DND-41 (cell line): Measurements from ENCODE around the gene JAZF1.

Source experiments
- EZH2 ChIP-seq: IDR thresholded peaks from 3 replicates; pipeline ENCODE4 v1.6.1; 2012; ENCODE audit warnings: borderline replicate concordance, low read depth, mild to moderate bottlenecking, moderate library complexity, low read length, inconsistent platforms; ENCODE audit not compliant: severe bottlenecking
- TF ChIP-seq, protein P1 (sequence below): IDR thresholded peaks from 2 replicates; pipeline ENCODE4 v1.5.1; 2012; ENCODE audit warnings: borderline replicate concordance, low read length, moderate library complexity, mild to moderate bottlenecking; ENCODE audit not compliant: poor library complexity, severe bottlenecking; ENCODE audit errors: extremely low read depth

DNA sequence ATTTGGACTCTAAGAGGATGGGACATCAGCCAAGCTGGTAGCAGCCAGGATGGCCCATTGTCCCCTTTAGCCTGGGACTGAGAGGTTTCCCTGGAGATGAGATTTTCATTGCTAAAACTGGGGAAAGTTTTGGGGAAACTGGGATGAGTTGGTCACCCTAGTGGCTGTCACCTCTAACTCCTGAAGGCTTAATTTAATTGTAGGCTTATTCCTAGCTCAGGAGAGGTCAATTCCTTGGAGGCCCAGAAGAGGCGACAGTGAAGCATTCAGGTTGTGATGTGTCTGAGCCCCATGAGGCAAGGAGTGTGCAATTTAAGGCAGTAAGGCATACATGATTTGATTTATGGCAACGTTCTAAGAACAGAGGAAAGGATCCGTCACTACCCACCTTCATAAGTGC lies 24.9 kb upstream of the JAZF1 start:
- TF ChIP-seq, protein P1, sequence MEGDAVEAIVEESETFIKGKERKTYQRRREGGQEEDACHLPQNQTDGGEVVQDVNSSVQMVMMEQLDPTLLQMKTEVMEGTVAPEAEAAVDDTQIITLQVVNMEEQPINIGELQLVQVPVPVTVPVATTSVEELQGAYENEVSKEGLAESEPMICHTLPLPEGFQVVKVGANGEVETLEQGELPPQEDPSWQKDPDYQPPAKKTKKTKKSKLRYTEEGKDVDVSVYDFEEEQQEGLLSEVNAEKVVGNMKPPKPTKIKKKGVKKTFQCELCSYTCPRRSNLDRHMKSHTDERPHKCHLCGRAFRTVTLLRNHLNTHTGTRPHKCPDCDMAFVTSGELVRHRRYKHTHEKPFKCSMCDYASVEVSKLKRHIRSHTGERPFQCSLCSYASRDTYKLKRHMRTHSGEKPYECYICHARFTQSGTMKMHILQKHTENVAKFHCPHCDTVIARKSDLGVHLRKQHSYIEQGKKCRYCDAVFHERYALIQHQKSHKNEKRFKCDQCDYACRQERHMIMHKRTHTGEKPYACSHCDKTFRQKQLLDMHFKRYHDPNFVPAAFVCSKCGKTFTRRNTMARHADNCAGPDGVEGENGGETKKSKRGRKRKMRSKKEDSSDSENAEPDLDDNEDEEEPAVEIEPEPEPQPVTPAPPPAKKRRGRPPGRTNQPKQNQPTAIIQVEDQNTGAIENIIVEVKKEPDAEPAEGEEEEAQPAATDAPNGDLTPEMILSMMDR: no peak
- no peak for TF ChIP-seq EZH2
